H1 (cell line): ENCODE data around the gene SMOC2. TPM values are rescaled to one million over a fixed set of nuclear protein-coding genes. Genes with fewer than 3 reads are reported as not detected.

ENCODE experiments used
- CTCF ChIA-PET: fragments of 300-600 bp; sonication (Branson Sonifier 250); formaldehyde crosslinking; loops from one replicate; lab custom pipeline; 2021; ENCODE audit not compliant: partially characterized antibody; lab: Charles Lee
- POLR2A ChIA-PET: fragments of 300-600 bp; sonication (Branson Sonifier 250); formaldehyde crosslinking; loops from one replicate; lab custom pipeline; 2021; ENCODE audit warnings: inconsistent platforms; ENCODE audit not compliant: partially characterized antibody; lab: Charles Lee
- DNase-seq, 2 experiments: peaks; one replicate each; pipeline versions ENCODE4 v3.0.0 to v3.0.0-alpha.2; 2010 to 2022; ENCODE audit warnings: low spot score in 2 of 2, low read depth in 1 of 2, mixed read lengths in 1 of 2
- FAIRE-seq: peaks from 2 replicates; lab custom pipeline; 2011; peaks lifted over from hg19 to GRCh38; lab: Jason Lieb, UNC
- H2AFZ ChIP-seq: 2 replicates; pipeline ENCODE4 v1.8.1; 2012; ENCODE audit warnings: low read length, inconsistent platforms
- H2AK5ac ChIP-seq: 2 replicates; pipeline ENCODE4 v1.6.1; 2013; ENCODE audit warnings: low read depth, low read length
- H2BK120ac ChIP-seq: replicated peaks from 2 replicates; pipeline ENCODE3; 2013; ENCODE audit warnings: low read depth, low read length, inconsistent platforms
- H2BK12ac ChIP-seq: 2 replicates; pipeline ENCODE4 v1.6.1; 2013; ENCODE audit warnings: low read depth, low read length
- H2BK15ac ChIP-seq: 2 replicates; pipeline ENCODE4 v1.6.1; 2013; ENCODE audit warnings: low read length
- H2BK20ac ChIP-seq: 2 replicates; pipeline ENCODE4 v1.6.1; 2013; ENCODE audit warnings: low read length
- H2BK5ac ChIP-seq: 2 replicates; pipeline ENCODE4 v1.6.1; 2013; ENCODE audit warnings: low read depth, low read length
- H3K14ac ChIP-seq: 2 replicates; pipeline ENCODE4 v1.6.1; 2013; ENCODE audit warnings: inconsistent platforms; ENCODE audit not compliant: insufficient read length
- H3K18ac ChIP-seq: 2 replicates; pipeline ENCODE4 v1.6.1; 2013; ENCODE audit warnings: low read length; ENCODE audit errors: extremely low read depth
- H3K23ac ChIP-seq: 2 replicates; pipeline ENCODE4 v1.6.1; 2013; ENCODE audit warnings: inconsistent platforms; ENCODE audit not compliant: insufficient read length
- H3K23me2 ChIP-seq: 2 replicates; pipeline ENCODE4 v1.6.1; 2013; ENCODE audit warnings: low read depth, low read length
- H3K27ac ChIP-seq: 2 replicates; pipeline ENCODE4 v1.6.1; 2011; ENCODE audit warnings: low read depth, low read length, inconsistent platforms
- H3K27me3 ChIP-seq, 4 experiments: replicated peaks in 1 of 4; 1 replicate in 1 of 4; 2 replicates in 3 of 4; pipeline versions ENCODE4 v1.6.1 to v1.8.1; 2011 to 2013; ENCODE audit warnings: low read length in 3 of 4, mild to moderate bottlenecking in 3 of 4, inconsistent platforms in 2 of 4, mixed read lengths in 2 of 4, moderate library complexity in 1 of 4; ENCODE audit not compliant: control insufficient read depth in 3 of 4, insufficient read depth in 3 of 4; ENCODE audit errors: extremely low read depth in 1 of 4
- H3K36me3 ChIP-seq, 4 experiments: 2 replicates each; pipeline versions ENCODE4 v1.6.1 to v1.8.1; 2011 to 2013; ENCODE audit warnings: mild to moderate bottlenecking in 4 of 4, low read length in 3 of 4, moderate library complexity in 2 of 4, control low read depth in 1 of 4, inconsistent platforms in 1 of 4; ENCODE audit not compliant: insufficient read depth in 4 of 4, control insufficient read depth in 2 of 4
- H3K4ac ChIP-seq: replicated peaks from 2 replicates; pipeline ENCODE3; 2013; ENCODE audit warnings: low read length, low read depth, mixed read lengths, inconsistent platforms; ENCODE audit not compliant: insufficient read length
- H3K4me1 ChIP-seq, 4 experiments: replicated peaks in 1 of 4; 1 replicate in 1 of 4; 2 replicates in 3 of 4; pipeline versions ENCODE4 v1.6.1 to v1.8.1; 2011 to 2013; ENCODE audit warnings: low read length in 3 of 4, inconsistent platforms in 2 of 4, mixed read lengths in 1 of 4; ENCODE audit not compliant: insufficient read depth in 4 of 4, control insufficient read depth in 3 of 4
- H3K4me2 ChIP-seq, 2 experiments: 2 replicates each; pipeline versions ENCODE4 v1.6.1 to v1.8.1; 2011 to 2013; ENCODE audit warnings: low read depth in 2 of 2, low read length in 2 of 2, control low read depth in 1 of 2, inconsistent platforms in 1 of 2, mild to moderate bottlenecking in 1 of 2; ENCODE audit not compliant: insufficient read depth in 1 of 2
- H3K4me3 ChIP-seq, 4 experiments: fragments of 200-600, 300-600 bp in 1 of 4; sonication (generic), shearing (Covaris generic), sonication (Bioruptor Twin) in 1 of 4; 2 replicates each; pipeline versions ENCODE4 v1.5.1 to v1.8.1; 2011 to 2016; ENCODE audit warnings: low read length in 4 of 4, low read depth in 3 of 4, control low read depth in 2 of 4, inconsistent platforms in 2 of 4, mild to moderate bottlenecking in 2 of 4, mixed read lengths in 1 of 4, moderate library complexity in 1 of 4; ENCODE audit not compliant: insufficient read depth in 2 of 4; ENCODE audit errors: extremely low read depth in 1 of 4
- H3K56ac ChIP-seq: replicated peaks from 2 replicates; pipeline ENCODE3; 2013; ENCODE audit warnings: low read depth, mild to moderate bottlenecking, mixed read lengths, low read length, inconsistent platforms; ENCODE audit not compliant: insufficient read length
- H3K79me1 ChIP-seq: 2 replicates; pipeline ENCODE4 v1.6.1; 2013; ENCODE audit warnings: low read depth, low read length, control low read depth
- H3K79me2 ChIP-seq, 2 experiments: 2 replicates each; pipeline versions ENCODE4 v1.6.1 to v1.8.1; 2012 to 2013; ENCODE audit warnings: low read length in 2 of 2, mild to moderate bottlenecking in 2 of 2, inconsistent platforms in 1 of 2; ENCODE audit not compliant: insufficient read depth in 2 of 2, control insufficient read depth in 1 of 2
- H3K9ac ChIP-seq, 4 experiments: replicated peaks in 1 of 4; 1 replicate in 1 of 4; 2 replicates in 3 of 4; pipeline versions ENCODE4 v1.6.1 to v1.8.1; 2011 to 2013; ENCODE audit warnings: low read depth in 3 of 4, low read length in 3 of 4, control low read depth in 2 of 4, mild to moderate bottlenecking in 2 of 4, moderate library complexity in 2 of 4, inconsistent platforms in 1 of 4; ENCODE audit errors: extremely low read depth in 1 of 4
- H3K9me3 ChIP-seq, 2 experiments: 2 replicates each; pipeline versions ENCODE4 v1.6.1 to v1.8.1; 2012 to 2013; ENCODE audit warnings: mild to moderate bottlenecking in 2 of 2, moderate library complexity in 2 of 2, control low read depth in 1 of 2, inconsistent platforms in 1 of 2, low read depth in 1 of 2, low read length in 1 of 2, mixed read lengths in 1 of 2; ENCODE audit not compliant: insufficient read depth in 2 of 2
- H4K20me1 ChIP-seq, 2 experiments: replicated peaks in 1 of 2; 2 replicates each; pipeline versions ENCODE3 to v1.8.1; 2011 to 2013; ENCODE audit warnings: inconsistent platforms in 2 of 2, low read length in 2 of 2, mild to moderate bottlenecking in 1 of 2; ENCODE audit not compliant: insufficient read depth in 2 of 2, control insufficient read depth in 1 of 2
- H4K5ac ChIP-seq: 2 replicates; pipeline ENCODE4 v1.6.1; 2013; ENCODE audit warnings: low read length, low read depth, mixed read lengths, inconsistent platforms; ENCODE audit not compliant: insufficient read length
- H4K8ac ChIP-seq: 2 replicates; pipeline ENCODE4 v1.8.0; 2013; ENCODE audit warnings: mild to moderate bottlenecking, moderate library complexity, low read length, inconsistent platforms; ENCODE audit not compliant: insufficient read depth; ENCODE audit errors: extremely low read depth
- H4K91ac ChIP-seq: replicated peaks from 2 replicates; pipeline ENCODE3; 2013; ENCODE audit warnings: low read length, mixed read lengths, inconsistent platforms; ENCODE audit not compliant: insufficient read length
- ATF3 ChIP-seq: IDR thresholded peaks from 2 replicates; pipeline ENCODE4 v1.6.1; 2011; ENCODE audit warnings: low read depth, mild to moderate bottlenecking, low read length; ENCODE audit not compliant: insufficient read depth
- EP300 ChIP-seq, 2 experiments: IDR thresholded peaks; 1 replicate in 1 of 2; 2 replicates in 1 of 2; pipeline ENCODE4 v1.6.1; 2011 to 2012; ENCODE audit warnings: low read depth in 2 of 2, low read length in 2 of 2, mild to moderate bottlenecking in 2 of 2, borderline replicate concordance in 1 of 2, inconsistent platforms in 1 of 2, moderate library complexity in 1 of 2
- MAFK ChIP-seq: IDR thresholded peaks from 2 replicates; pipeline ENCODE4 v1.6.1; 2012; ENCODE audit warnings: low read depth, mild to moderate bottlenecking, improper control_type of control experiment, low read length
- RAD21 ChIP-seq, 2 experiments: IDR thresholded peaks in 1 of 2; conservative IDR thresholded peaks in 1 of 2; 2 replicates each; pipeline ENCODE4 v1.6.1; 2011; ENCODE audit warnings: low read depth in 2 of 2, low read length in 2 of 2, improper control_type of control experiment in 1 of 2, inconsistent platforms in 1 of 2, mild to moderate bottlenecking in 1 of 2, moderate library complexity in 1 of 2
- RFX5 ChIP-seq: IDR thresholded peaks from 2 replicates; pipeline ENCODE4 v1.6.1; 2011; ENCODE audit warnings: low read depth, low read length, improper control_type of control experiment, borderline replicate concordance
- RXRA ChIP-seq: IDR thresholded peaks from 2 replicates; pipeline ENCODE4 v1.6.1; 2011; ENCODE audit warnings: low read depth, mild to moderate bottlenecking, low read length, moderate library complexity; ENCODE audit not compliant: insufficient read depth
- SIN3A ChIP-seq, 2 experiments: IDR thresholded peaks in 1 of 2; conservative IDR thresholded peaks in 1 of 2; 2 replicates each; pipeline ENCODE4 v1.6.1; 2011 to 2012; ENCODE audit warnings: low read length in 2 of 2, improper control_type of control experiment in 1 of 2, low read depth in 1 of 2, mild to moderate bottlenecking in 1 of 2
- TBP ChIP-seq: IDR thresholded peaks from 2 replicates; pipeline ENCODE4 v1.6.1; 2011; ENCODE audit warnings: low read depth, low read length, improper control_type of control experiment
- TEAD4 ChIP-seq: IDR thresholded peaks from 2 replicates; pipeline ENCODE4 v1.6.1; 2012; ENCODE audit warnings: low read depth, low read length, inconsistent platforms, mixed read lengths
- WGBS, 2 experiments: shearing (Covaris generic) in 1 of 2; methylation state at CpG; one replicate each; pipeline versions ENCODE4 v1.1.6 to v1.1.7; 2013 to 2015; ENCODE audit warnings: low lambda C conversion rate in 2 of 2, mixed read lengths in 2 of 2, inconsistent platforms in 1 of 2, low coverage in 1 of 2, missing lambda C conversion rate in 1 of 2; ENCODE audit not compliant: insufficient replicate concordance in 2 of 2, insufficient coverage in 1 of 2, insufficient read length in 1 of 2; ENCODE audit errors: extremely low coverage in 1 of 2, missing lambda C conversion rate in 1 of 2; 5-methylcytosine and 5-hydroxymethylcytosine counted together
- polyA plus RNA-seq, 7 experiments: library from polyadenylated mRNA; depleted of rRNA in 3 of 7; stranded (reverse) in 5 of 7; unstranded in 2 of 7; fragments of >200 nt in 5 of 7; fragments of 200-250 nt in 2 of 7; gene quantifications; 1 replicate in 5 of 7; 2 replicates in 1 of 7; 4 replicates in 1 of 7; pipeline versions ENCODE4 v1.2.1 to v1.2.3, GENCODE V29; 2011 to 2013; ENCODE audit warnings: missing spikeins in 2 of 7, mixed read lengths in 2 of 7
- total RNA-seq: library from RNA; stranded (reverse); fragmentation: NEBNext Ultra II Directional; extraction: Animal tissue kit (Norgen Biotek cat#: 25700); gene quantifications from 2 replicates; pipeline ENCODE4 v1.2.1, GENCODE V29; 2021

The SMOC2 gene
- total and polyA plus RNA-seq, 2 of the 8 experiments (the other 6 are each of a cell fraction or from before 2014, with no cell fraction given): 7.7 to 8.5 TPM

GRCh38 chr6:168395983-168396382, 45.0 kb upstream of the SMOC2 start:
- WGBS, 2 experiments: 94% methylated on average over 12 of the region's 12 CpGs; no CpG with 5 or more reads in 1 of the 2 experiments
- Histone ChIP-seq H3K9ac (no peak overlapping the region), H4K20me1 (no peaks in the 10 kb centered on the region), H3K79me2 (no peaks in the 10 kb centered on the region), H3K23ac (no peak overlapping the region), H2BK5ac (no peak overlapping the region; the same call in 1 of the 2 replicates), H2AFZ (no peak overlapping the region), H3K79me1 (no peaks in the 10 kb centered on the region), H4K91ac (no peak overlapping the region), H3K4me2 (no peak overlapping the region), H3K27ac (no peak overlapping the region), H2BK20ac (no peak overlapping the region), H2BK15ac (no peak overlapping the region), H3K23me2 (no peaks in the 10 kb centered on the region), H3K36me3 (no peaks in the 10 kb centered on the region), H3K14ac (no peak overlapping the region), H3K56ac (no peak overlapping the region), H3K4ac (no peak overlapping the region), H4K5ac (no peak overlapping the region), H3K4me3 (no peak overlapping the region), H3K4me1 (peaks cover 0 to 12% (median 0%) of the 10 kb centered on the region in 4 experiments; a peak in 1 of 7 replicates), H2BK120ac (no peak overlapping the region), H4K8ac (no peak overlapping the region; the same call in 1 of the 2 replicates), H2AK5ac (no peak overlapping the region), H3K27me3 (0 out of 7 replicates have a peak, but pooled peaks cover 0 to 2% (median 0%) of the 10 kb centered on the region in 4 experiments), H2BK12ac (no peak overlapping the region), H3K18ac (no peak overlapping the region), H3K9me3 (no peaks in the 10 kb centered on the region)
- FAIRE-seq: no peak
- TF ChIP-seq RXRA (no peak), SIN3A (conservative IDR thresholded peaks at IDR 0.05 in 1 of 2, IDR thresholded peaks at IDR 0.05 in 1 of 2; ENCODE audit: low read depth in 1 of 2, low read length in 2 of 2) (no peak), RFX5 (no peak), TBP (no peak), RAD21 (IDR thresholded peaks at IDR 0.05 in 1 of 2, conservative IDR thresholded peaks at IDR 0.05 in 1 of 2; ENCODE audit: low read depth in 2 of 2, low read length in 2 of 2) (no peak), MAFK (no peak), ATF3 (no peak), EP300 (IDR thresholded peaks at IDR 0.05; ENCODE audit: borderline replicate concordance in 1 of 2, low read depth in 2 of 2, low read length in 2 of 2) (no peak), TEAD4 (no peak)
- ChIA-PET CTCF (interaction anchor here (1.1 kb wide), 1 partner anchor 10 kb away, joined by 3 read pairs; no protein-coding TSS in a partner anchor), POLR2A (no interaction called here)
- no peak for DNase-seq
